Transverse colon (tissue), 3 donors: ENCODE data around the gene S100A7.

Experiments used
- EP300 ChIP-seq: sonication (generic); formaldehyde crosslinking; IDR thresholded peaks from one replicate; pipeline ENCODE4 v1.6.1; 2017; ENCODE audit warnings: antibody characterized with exemption, low read depth
- TF ChIP-seq, protein P1 (sequence below), 5 experiments: fragments of 200-600 bp in 3 of 5; fragments of 450-650 bp in 2 of 5; sonication (generic) in 3 of 5; IDR thresholded peaks; 1 replicate in 2 of 5; 2 replicates in 3 of 5; pipeline ENCODE4 v1.5.1; 2016 to 2017; ENCODE audit warnings: antibody characterized with exemption in 5 of 5, inconsistent platforms in 3 of 5, mild to moderate bottlenecking in 2 of 5, moderate library complexity in 1 of 5

DNA sequence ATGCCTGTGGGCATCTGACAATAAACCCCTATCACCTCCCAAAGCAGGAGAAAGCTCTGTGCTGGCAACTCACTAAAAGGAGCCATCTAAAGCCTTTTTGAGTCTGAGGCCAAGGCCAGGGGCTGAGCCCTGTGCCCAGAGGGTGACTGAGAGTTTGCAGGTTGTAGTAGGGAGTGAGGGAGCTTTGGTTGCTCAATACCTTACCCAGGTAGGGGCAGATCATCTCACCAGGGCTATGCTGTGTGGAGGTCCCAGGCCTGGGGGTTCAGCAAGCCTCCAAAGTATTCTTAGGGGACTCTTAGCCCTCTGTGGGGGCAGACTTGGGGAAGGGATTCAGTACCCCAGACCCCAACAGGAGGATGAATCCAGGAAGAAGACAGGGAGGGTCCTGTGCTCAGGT, 21.2 kb downstream of the S100A7 start:
- TF ChIP-seq, protein P1, sequence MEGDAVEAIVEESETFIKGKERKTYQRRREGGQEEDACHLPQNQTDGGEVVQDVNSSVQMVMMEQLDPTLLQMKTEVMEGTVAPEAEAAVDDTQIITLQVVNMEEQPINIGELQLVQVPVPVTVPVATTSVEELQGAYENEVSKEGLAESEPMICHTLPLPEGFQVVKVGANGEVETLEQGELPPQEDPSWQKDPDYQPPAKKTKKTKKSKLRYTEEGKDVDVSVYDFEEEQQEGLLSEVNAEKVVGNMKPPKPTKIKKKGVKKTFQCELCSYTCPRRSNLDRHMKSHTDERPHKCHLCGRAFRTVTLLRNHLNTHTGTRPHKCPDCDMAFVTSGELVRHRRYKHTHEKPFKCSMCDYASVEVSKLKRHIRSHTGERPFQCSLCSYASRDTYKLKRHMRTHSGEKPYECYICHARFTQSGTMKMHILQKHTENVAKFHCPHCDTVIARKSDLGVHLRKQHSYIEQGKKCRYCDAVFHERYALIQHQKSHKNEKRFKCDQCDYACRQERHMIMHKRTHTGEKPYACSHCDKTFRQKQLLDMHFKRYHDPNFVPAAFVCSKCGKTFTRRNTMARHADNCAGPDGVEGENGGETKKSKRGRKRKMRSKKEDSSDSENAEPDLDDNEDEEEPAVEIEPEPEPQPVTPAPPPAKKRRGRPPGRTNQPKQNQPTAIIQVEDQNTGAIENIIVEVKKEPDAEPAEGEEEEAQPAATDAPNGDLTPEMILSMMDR (IDR thresholded peaks at IDR 0.05), result no peak
- TF ChIP-seq EP300, result no peak
